Body of pancreas (tissue), 4 donors: ENCODE measurements around the gene PTPN6. TPM values are rescaled to one million over a fixed set of nuclear protein-coding genes. Genes with fewer than 3 reads are reported as not detected.

ENCODE experiments used
- ATAC-seq: fragments of 150-250 bp; one replicate; pipeline ENCODE4 v1.9.1; 2016
- DNase-seq, 4 donors: peaks; one replicate each; pipeline ENCODE4 v3.0.0-alpha.2; 2019
- H3K27ac ChIP-seq, 4 donors: fragments of 200-600 bp; sonication (generic); 1 replicate in 3 of 4; 2 replicates in 1 of 4; pipeline versions ENCODE4 v1.5.1 to v1.6.1; 2016 to 2019; ENCODE audit warnings: mild to moderate bottlenecking in 1 of 4, mixed read lengths in 1 of 4, moderate library complexity in 1 of 4
- H3K27me3 ChIP-seq, 2 donors: fragments of 200-600 bp; sonication (generic); one replicate each; pipeline ENCODE4 v1.6.0; 2016; ENCODE audit warnings: mild to moderate bottlenecking in 1 of 2
- H3K36me3 ChIP-seq, 2 donors: fragments of 200-600 bp; sonication (generic); replicated peaks in 1 of 2; 2 replicates each; pipeline ENCODE4 v1.5.1; 2016; ENCODE audit warnings: low read depth in 2 of 2; ENCODE audit not compliant: insufficient read depth in 1 of 2
- H3K4me1 ChIP-seq: fragments of 200-600 bp; sonication (generic); one replicate; pipeline ENCODE4 v1.6.0; 2016
- H3K4me3 ChIP-seq, 2 donors: fragments of 200-600 bp; sonication (generic); 1 replicate in 1 of 2; 2 replicates in 1 of 2; pipeline ENCODE4 v1.5.1; 2016 to 2019
- H3K9me3 ChIP-seq, 3 donors: fragments of 200-600 bp; sonication (generic); 1 replicate in 2 of 3; 2 replicates in 1 of 3; pipeline ENCODE4 v1.5.1; 2016
- CTCF ChIP-seq, 7 experiments: fragments of 450-650 bp in 4 of 7; fragments of 200-600 bp in 3 of 7; sonication (generic) in 3 of 7; IDR thresholded peaks; one replicate each; pipeline ENCODE4 v1.5.1; 2016 to 2019; ENCODE audit warnings: antibody characterized with exemption in 7 of 7
- POLR2A ChIP-seq, 3 donors: fragments of 450-650 bp; IDR thresholded peaks; one replicate each; pipeline ENCODE4 v1.6.1; 2016; ENCODE audit warnings: antibody characterized with exemption in 3 of 3, mild to moderate bottlenecking in 2 of 3
- WGBS, 2 donors: methylation state at CpG; one replicate each; pipeline ENCODE4 v1.1.5; 2017; 5-methylcytosine and 5-hydroxymethylcytosine counted together
- intact Hi-C: fragments of 100-400 bp; cut with DNase I; formaldehyde crosslinking; loops from one replicate; pipeline ENCODE4 v1.15.1; 2023
- total RNA-seq, 2 donors: library from RNA; depleted of rRNA; stranded (reverse); fragments of >200 nt; gene quantifications; one replicate each; pipeline ENCODE4 v1.1.0, GENCODE V29; 2016

The PTPN6 gene
- total RNA-seq, 2 donors from 2014 or later, result 18.4 to 19.4 TPM

- Histone ChIP-seq H3K4me1 (peaks cover 58% of the 10 kb centered on the region), H3K36me3 (no peaks in the 10 kb centered on the region), H3K27ac (peak within 1 kb of the TSS; percentile 88 to 94 (median 93)), H3K4me3 (peak within 1 kb of the TSS; percentile 62 to 77), H3K27me3 (no peaks in the 10 kb centered on the region), H3K9me3 (no peaks in the 10 kb centered on the region)
- DNase-seq (peak; percentile 71 to 75 (median 72)), ATAC-seq (peak; percentile 50)
- intact Hi-C loops, result no loop called here
- 0 to 2% methylated on average over 41 to 59 of the region's 66 CpGs for WGBS, 2 donors
- TF ChIP-seq POLR2A (IDR thresholded peaks at IDR 0.05), result peak; percentile 19 to 61 (median 61)
- no peak for TF ChIP-seq CTCF (IDR thresholded peaks at IDR 0.05)
These were observed 23.7 kb upstream of the PTPN6 start, which contains the start of gene ATN1 for GRCh38 chr12:6927379-6928021. ATN1 (plus strand) TSS chr12:6927959; CDS start chr12:6934002, 6,043 bp downstream.

GRCh38 chr12:6928022-6928702, 23.0 kb upstream of the PTPN6 start:
- DNase-seq (peak in 2 of 4 donors; percentile 40 to 51), ATAC-seq (peak; percentile 9)
- Histone ChIP-seq H3K4me3 (peak overlapping the region; percentile 50 to 77), H3K36me3 (no peaks in the 10 kb centered on the region), H3K9me3 (no peaks in the 10 kb centered on the region), H3K27ac (peak overlapping the region; percentile 87 to 93 (median 90)), H3K4me1 (peaks cover 58% of the 10 kb centered on the region), H3K27me3 (no peaks in the 10 kb centered on the region)
- intact Hi-C loops, result no loop called here
- no peak for TF ChIP-seq POLR2A (IDR thresholded peaks at IDR 0.05)
- no peak for TF ChIP-seq CTCF (IDR thresholded peaks at IDR 0.05)
- WGBS, 2 donors, result 1% methylated on average over 10 to 33 of the region's 79 CpGs

- Histone ChIP-seq H3K27ac (peak overlapping the region; percentile 87 to 93 (median 90)), H3K9me3 (no peaks in the 10 kb centered on the region), H3K27me3 (no peaks in the 10 kb centered on the region), H3K36me3 (no peaks in the 10 kb centered on the region), H3K4me1 (peaks cover 58% of the 10 kb centered on the region), H3K4me3 (peak overlapping the region; percentile 50 to 77)
- ATAC-seq (no peak), DNase-seq (no peak)
- WGBS, 2 donors, result 6 to 7% methylated on average over 19 of the region's 19 CpGs
- no peak for TF ChIP-seq CTCF (IDR thresholded peaks at IDR 0.05)
- no peak for TF ChIP-seq POLR2A (IDR thresholded peaks at IDR 0.05)
- intact Hi-C loops, result no loop called here
These were observed 22.3 kb upstream of the PTPN6 start for GRCh38 chr12:6928703-6929407.

GRCh38 chr12:6929466-6930452, 21.4 kb upstream of the PTPN6 start:
- 31 to 32% methylated on average over 6 to 7 of the region's 7 CpGs for WGBS, 2 donors
- Histone ChIP-seq H3K27me3 (no peaks in the 10 kb centered on the region), H3K4me3 (no peak overlapping the region), H3K9me3 (no peaks in the 10 kb centered on the region), H3K27ac (peak overlapping the region; percentile 87 to 93 (median 90)), H3K4me1 (peaks cover 54% of the 10 kb centered on the region), H3K36me3 (no peaks in the 10 kb centered on the region)
- TF ChIP-seq POLR2A (IDR thresholded peaks at IDR 0.05) (no peak), CTCF (IDR thresholded peaks at IDR 0.05) (no peak)
- ATAC-seq, result no peak
- intact Hi-C loops, result no loop called here
- DNase-seq, result no peak
